K562 (cell line): Measurements from ENCODE around the gene CDH5. TPM values are rescaled to one million over a fixed set of nuclear protein-coding genes. Genes with fewer than 3 reads are reported as not detected.

Source experiments
- ATAC-seq: fragments of 200-7000 bp; cut with Tn5 transposase; 3 replicates; pipeline ENCODE4 v1.9.1; 2020; ENCODE audit warnings: moderate library complexity
- BruUV-seq: library from RNA; stranded (reverse); fragments of 400-500 nt; replicated peaks from 2 replicates; lab custom pipeline; 2021; lab: Mats Ljungman, UMichigan
- CTCF ChIA-PET: fragments of 300-600 bp; formaldehyde crosslinking; extraction: SDS; loops from one replicate; lab custom pipeline; 2021; ENCODE audit warnings: low intra/inter-chr PET ratio; lab: Yijun Ruan, JAX
- POLR2A ChIA-PET: fragments of 300-600, 350-650 bp; sonication (Branson Sonifier 250); formaldehyde crosslinking; extraction: SDS; loops from one replicate; lab custom pipeline; 2021; ENCODE audit warnings: antibody characterized with exemption, inconsistent platforms; lab: Yijun Ruan, JAX
- DNase-seq, 4 experiments: peaks; one replicate each; pipeline versions ENCODE4 v3.0.0 to v3.0.0-alpha.2; 2011 to 2018; ENCODE audit warnings: low spot score in 3 of 4, mixed read lengths in 3 of 4; ENCODE audit errors: extremely low read depth in 1 of 4
- FAIRE-seq: peaks from 2 replicates; lab custom pipeline; 2011; peaks lifted over from hg19 to GRCh38; lab: Jason Lieb, UNC
- H2AFZ ChIP-seq: 2 replicates; pipeline ENCODE4 v1.6.0; 2011; ENCODE audit warnings: low read depth, low read length, control low read depth, inconsistent platforms
- H3K27ac ChIP-seq: fragments of 200-600 bp; 3 replicates; pipeline ENCODE4 v1.8.0; 2011; ENCODE audit warnings: low read depth, mild to moderate bottlenecking, control low read depth, inconsistent platforms, low read length, moderate library complexity, mixed read lengths; ENCODE audit errors: extremely low read depth
- H3K27me3 ChIP-seq, 2 experiments: fragments of 300-600 bp in 1 of 2; 2 replicates in 1 of 2; 3 replicates in 1 of 2; pipeline versions ENCODE4 v1.6.0 to v1.8.0; 2011; ENCODE audit warnings: inconsistent platforms in 2 of 2, low read length in 2 of 2, mild to moderate bottlenecking in 1 of 2, mixed read lengths in 1 of 2, moderate library complexity in 1 of 2; ENCODE audit not compliant: control insufficient read depth in 2 of 2, insufficient read depth in 2 of 2
- H3K36me3 ChIP-seq: fragments of 300-600 bp; 3 replicates; pipeline ENCODE4 v1.8.0; 2011; ENCODE audit warnings: mild to moderate bottlenecking, low read length, inconsistent platforms; ENCODE audit not compliant: control insufficient read depth, insufficient read depth
- H3K4me1 ChIP-seq, 2 experiments: fragments of 200-600 bp in 1 of 2; replicated peaks in 1 of 2; 2 replicates in 1 of 2; 3 replicates in 1 of 2; pipeline versions ENCODE4 v1.5.1 to v1.8.0; 2011; ENCODE audit warnings: inconsistent platforms in 2 of 2, low read length in 2 of 2, mild to moderate bottlenecking in 1 of 2, mixed read lengths in 1 of 2, moderate library complexity in 1 of 2; ENCODE audit not compliant: control insufficient read depth in 2 of 2, insufficient read depth in 2 of 2
- H3K4me2 ChIP-seq: 2 replicates; pipeline ENCODE4 v1.6.1; 2011; ENCODE audit warnings: low read length, control low read depth, inconsistent platforms, mixed read lengths; ENCODE audit not compliant: insufficient read depth
- H3K4me3 ChIP-seq: fragments of 200-600 bp; sonication (generic), shearing (Covaris generic); 2 replicates; pipeline ENCODE4 v1.5.1; 2016; ENCODE audit warnings: control low read depth, inconsistent platforms
- H3K79me2 ChIP-seq: fragments of 200-600 bp; 3 replicates; pipeline ENCODE4 v1.8.0; 2011; ENCODE audit warnings: low read length, inconsistent platforms; ENCODE audit not compliant: control insufficient read depth, insufficient read depth
- H3K9ac ChIP-seq, 2 experiments: 2 replicates each; pipeline versions ENCODE4 v1.6.0 to v1.6.1; 2011; ENCODE audit warnings: low read depth in 2 of 2, low read length in 2 of 2, control low read depth in 1 of 2, inconsistent platforms in 1 of 2, mild to moderate bottlenecking in 1 of 2, mixed read lengths in 1 of 2; ENCODE audit not compliant: insufficient read depth in 1 of 2
- H3K9me1 ChIP-seq: one replicate; pipeline ENCODE4 v1.6.0; 2011; ENCODE audit warnings: inconsistent platforms, mild to moderate bottlenecking, low read length, moderate library complexity; ENCODE audit not compliant: control insufficient read depth, insufficient read depth
- H3K9me3 ChIP-seq: replicated peaks from 2 replicates; pipeline ENCODE4 v1.5.1; 2011; ENCODE audit warnings: low read depth, low read length, inconsistent platforms; ENCODE audit not compliant: control insufficient read depth, insufficient read depth
- H4K20me1 ChIP-seq: replicated peaks from 2 replicates; pipeline ENCODE4 v1.6.1; 2011; ENCODE audit warnings: low read length, inconsistent platforms, mixed read lengths; ENCODE audit not compliant: control insufficient read depth, insufficient read depth
- BCOR ChIP-seq: fragments of 450-650 bp; IDR thresholded peaks from 2 replicates; pipeline ENCODE4 v1.6.1; 2016
- BRD4 ChIP-seq: fragments of 200-600 bp; sonication (generic); IDR thresholded peaks from 2 replicates; pipeline ENCODE4 v1.6.1; 2017; ENCODE audit warnings: inconsistent platforms
- CHD4 ChIP-seq: fragments of 200-600 bp; sonication (generic); IDR thresholded peaks from 3 replicates; pipeline ENCODE4 v1.6.1; 2012; ENCODE audit warnings: low read depth, mild to moderate bottlenecking, mixed read lengths, low read length, inconsistent platforms; ENCODE audit not compliant: insufficient read depth, insufficient replicate concordance, poor library complexity, severe bottlenecking
- KDM1A ChIP-seq, 2 experiments: fragments of 450-650 bp; IDR thresholded peaks; 2 replicates each; pipeline ENCODE4 v1.6.1; 2016; ENCODE audit warnings: mild to moderate bottlenecking in 2 of 2
- RCOR1 ChIP-seq, 2 experiments: IDR thresholded peaks; 2 replicates each; pipeline ENCODE4 v1.6.1; 2012; ENCODE audit warnings: low read depth in 2 of 2, low read length in 2 of 2, borderline replicate concordance in 1 of 2, improper control_type of control experiment in 1 of 2
- ZKSCAN3 ChIP-seq: fragments of 250-450 bp; sonication (Bioruptor Pico); IDR thresholded peaks from 2 replicates; pipeline ENCODE4 v1.4.0; 2020
- ZNF512 ChIP-seq: IDR thresholded peaks from 2 replicates; pipeline ENCODE4 v1.6.1; 2016; ENCODE audit warnings: missing genetic modification characterization, missing compliant biosample characterization
- WGBS: fragments of 100-300 bp; shearing (Covaris generic); methylation state at CpG from one replicate; pipeline ENCODE4 v1.1.6; 2016; ENCODE audit warnings: low coverage, mixed read lengths; ENCODE audit not compliant: insufficient coverage; ENCODE audit errors: missing lambda C conversion rate; 5-methylcytosine and 5-hydroxymethylcytosine counted together
- in situ Hi-C: fragments of 300-500 bp; cut with MboI; formaldehyde crosslinking; loops from 4 replicates; pipeline ENCODE4 v1.15.0; 2018; ENCODE audit warnings: inconsistent platforms, mixed read lengths
- intact Hi-C: fragments of 100-400 bp; cut with micrococcal nuclease; formaldehyde crosslinking; loops from 2 replicates; pipeline ENCODE4 v1.14.2; 2022
- polyA plus RNA-seq, 8 experiments: library from polyadenylated mRNA; depleted of rRNA in 4 of 8; stranded (reverse) in 5 of 8; unstranded in 3 of 8; fragments of >200 nt; fragmentation: Nextera tagmentation in 2 of 8; fragmentation: Illumina TruSeq in 1 of 8; extraction: Ambion mirVana in 2 of 8; extraction: Trizol in 1 of 8; gene quantifications; 2 replicates each; pipeline versions ENCODE4 v1.2.1 to v1.2.3, GENCODE V29; 2011 to 2014; ENCODE audit warnings: inconsistent platforms in 1 of 8, missing spikeins in 1 of 8
- total RNA-seq, 7 experiments: library from RNA; depleted of rRNA in 6 of 7; stranded (reverse); fragments of >200 nt in 6 of 7; fragmentation: Illumina TruSeq in 2 of 7; extraction: Trizol in 2 of 7; gene quantifications; 2 replicates each; pipeline versions ENCODE4 v1.2.1 to v1.2.3, GENCODE V29; 2011 to 2021; ENCODE audit warnings: low replicate concordance in 1 of 7
- TF ChIP-seq, protein P1 (sequence below), 2 experiments: IDR thresholded peaks in 1 of 2; conservative IDR thresholded peaks in 1 of 2; 2 replicates each; pipeline ENCODE4 v1.6.1; 2016; ENCODE audit warnings: low read depth in 2 of 2, mild to moderate bottlenecking in 1 of 2, missing compliant biosample characterization in 1 of 2, missing genetic modification characterization in 1 of 2, moderate library complexity in 1 of 2

The CDH5 gene
- total and polyA plus RNA-seq, 9 of the 15 experiments (the other 6 are each of a cell fraction or from before 2014, with no cell fraction given) = not detected

- TF ChIP-seq, protein P1, sequence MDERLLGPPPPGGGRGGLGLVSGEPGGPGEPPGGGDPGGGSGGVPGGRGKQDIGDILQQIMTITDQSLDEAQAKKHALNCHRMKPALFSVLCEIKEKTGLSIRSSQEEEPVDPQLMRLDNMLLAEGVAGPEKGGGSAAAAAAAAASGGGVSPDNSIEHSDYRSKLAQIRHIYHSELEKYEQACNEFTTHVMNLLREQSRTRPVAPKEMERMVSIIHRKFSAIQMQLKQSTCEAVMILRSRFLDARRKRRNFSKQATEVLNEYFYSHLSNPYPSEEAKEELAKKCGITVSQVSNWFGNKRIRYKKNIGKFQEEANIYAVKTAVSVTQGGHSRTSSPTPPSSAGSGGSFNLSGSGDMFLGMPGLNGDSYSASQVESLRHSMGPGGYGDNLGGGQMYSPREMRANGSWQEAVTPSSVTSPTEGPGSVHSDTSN (CRISPR knock-in tag; IDR thresholded peaks at IDR 0.05; ENCODE audit: low read depth) = no peak
- TF ChIP-seq, protein P1 (tag; conservative IDR thresholded peaks at IDR 0.05; ENCODE audit: low read depth) = no peak
- no peak for TF ChIP-seq BRD4
- TF ChIP-seq ZKSCAN3 (CRISPR knock-in tag) = no peak
- TF ChIP-seq, all 486 proteins: peak for 0
Measured at GRCh38 chr16:66395806-66396555, 29.5 kb downstream of the CDH5 start (continued).

DNA sequence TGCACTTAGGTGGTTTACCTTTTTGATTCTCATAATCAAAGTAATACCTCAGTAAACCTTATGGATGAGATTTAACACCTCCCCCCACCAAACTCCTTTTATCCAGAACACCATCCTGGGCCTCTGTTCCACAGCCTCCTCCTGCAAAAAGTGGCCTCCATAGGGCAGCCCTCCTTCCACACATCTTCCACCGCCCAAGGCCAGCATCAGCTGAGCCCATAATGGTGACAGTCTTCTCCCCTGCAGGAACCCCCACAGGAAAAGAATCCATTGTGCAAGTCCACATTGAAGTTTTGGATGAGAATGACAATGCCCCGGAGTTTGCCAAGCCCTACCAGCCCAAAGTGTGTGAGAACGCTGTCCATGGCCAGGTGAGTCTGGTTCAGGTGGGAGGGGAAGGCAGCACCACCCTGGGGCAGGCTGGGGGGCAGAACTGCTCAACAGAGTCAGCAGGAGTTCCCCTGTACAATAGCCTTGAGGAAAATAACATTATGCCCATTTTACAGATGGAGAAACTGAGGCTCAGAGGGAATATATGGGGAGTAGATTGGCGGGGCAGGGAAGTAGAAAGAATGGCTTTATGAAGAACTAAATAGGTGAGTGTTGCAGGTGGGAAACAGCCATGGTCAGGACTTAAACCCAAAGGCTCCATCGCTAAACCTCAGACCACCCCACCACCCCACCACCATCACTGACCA lies 31.4 kb downstream of the CDH5 start:
- Histone ChIP-seq H3K4me3 (no peak overlapping the region), H2AFZ (no peak overlapping the region), H3K9me1 (no peaks in the 10 kb centered on the region), H3K27ac (no peak overlapping the region), H3K4me2 (no peak overlapping the region), H3K79me2 (no peaks in the 10 kb centered on the region), H3K9me3 (no peaks in the 10 kb centered on the region), H3K27me3 (peaks cover 10 to 14% of the 10 kb centered on the region in 2 experiments; a peak in 4 of 5 replicates), H3K9ac (no peak overlapping the region), H3K4me1 (peaks cover 0 to 4% of the 10 kb centered on the region in 2 experiments; a peak in 1 of 5 replicates), H4K20me1 (no peaks in the 10 kb centered on the region), H3K36me3 (no peaks in the 10 kb centered on the region)
- ChIA-PET CTCF (interaction anchor here (0.7 kb wide), 1 partner anchor 12 kb away, joined by 3 read pairs; no protein-coding TSS in a partner anchor), POLR2A (no interaction called here)
- WGBS = 0% methylated on average over 5 of the region's 5 CpGs
- DNase-seq (no peak), FAIRE-seq (no peak), ATAC-seq (no peak)
- BruUV-seq = no TSS peak
- TF ChIP-seq BCOR (peak; percentile 64; the same call in 1 of the 2 replicates), KDM1A (IDR thresholded peaks at IDR 0.05) (0 out of 4 replicates have a peak, but pooled peaks of 1 of the 2 experiments have one; percentile 29), CHD4 (peak; percentile 50), RCOR1 (IDR thresholded peaks at IDR 0.05; ENCODE audit: borderline replicate concordance in 1 of 2, low read depth in 2 of 2, low read length in 2 of 2) (0 out of 4 replicates have a peak, but pooled peaks of 1 of the 2 experiments have one; percentile 35), ZNF512 (no peak)
- intact Hi-C loops (no loop called here), in situ Hi-C loops (no loop called here)
